Measurements from ENCODE around the gene HTT. TPM values are rescaled to one million over a fixed set of nuclear protein-coding genes. Genes with fewer than 3 reads are reported as not detected.

HTT gene
- total RNA-seq, 1 donor from 2014 or later: 25.9 TPM

DNA sequence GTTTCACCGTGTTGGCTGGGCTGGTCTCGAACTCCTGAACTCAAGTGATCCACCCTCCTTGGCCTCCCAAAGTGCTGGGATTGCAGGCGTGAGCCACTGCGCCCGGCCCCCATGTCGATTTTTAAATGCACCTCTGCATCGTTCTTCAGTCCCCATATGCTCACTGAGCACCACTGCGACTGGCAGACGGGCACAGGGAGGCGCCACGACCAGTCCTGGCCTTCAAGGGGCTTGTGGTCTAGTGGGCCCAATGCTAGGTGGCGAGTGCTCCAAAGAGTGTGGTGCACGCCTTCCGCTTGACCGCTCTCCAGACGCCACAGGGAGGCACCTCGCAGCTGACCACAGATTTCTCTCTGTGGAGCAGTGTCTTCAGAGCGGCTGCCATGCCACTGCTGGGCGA lies 162.8 kb downstream of the HTT start:
- DNase-seq (no peak), ATAC-seq (no peak)
- intact Hi-C loops (cut with micrococcal nuclease): no loop called here

DNA sequence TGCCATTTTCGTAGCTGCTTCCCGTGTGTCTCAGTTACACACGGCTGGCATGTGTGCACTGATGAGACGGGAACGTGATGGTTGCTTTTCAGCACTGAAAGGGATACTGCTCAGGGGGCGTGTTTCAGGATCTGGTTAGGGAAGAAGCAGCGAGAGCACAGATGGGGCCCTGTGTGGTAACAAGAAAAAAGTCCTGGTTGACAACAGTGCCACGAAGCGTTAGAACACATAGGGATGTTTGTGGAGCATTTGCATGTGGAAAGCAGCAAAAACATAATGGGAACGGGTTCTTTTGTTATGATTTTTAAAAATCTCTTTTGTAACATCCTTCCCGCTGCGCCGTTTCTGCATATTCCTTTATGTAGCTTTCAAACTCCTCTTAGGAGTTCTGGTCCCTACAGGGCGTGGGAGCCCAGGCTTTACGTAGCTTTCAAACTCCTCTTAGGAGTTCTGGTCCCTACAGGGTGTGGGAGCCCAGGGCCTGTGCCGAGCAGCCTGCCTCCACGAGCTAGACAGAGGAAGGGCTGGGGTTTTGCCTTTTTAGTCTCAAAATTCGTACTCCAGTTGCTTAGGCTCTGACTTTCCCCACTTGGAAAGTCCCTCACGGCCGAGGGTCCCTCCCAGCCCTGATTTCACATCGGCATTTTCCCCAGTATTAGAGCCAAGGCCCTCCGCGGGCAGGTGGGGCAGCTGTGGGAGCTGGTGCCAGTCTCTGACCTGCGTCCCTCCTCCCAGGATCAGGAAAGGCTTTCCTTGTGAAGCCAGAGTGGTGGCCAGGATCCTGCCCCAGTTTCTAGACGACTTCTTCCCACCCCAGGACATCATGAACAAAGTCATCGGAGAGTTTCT lies 163.5 kb downstream of the HTT start:
- DNase-seq: no peak
- intact Hi-C loops (cut with micrococcal nuclease): no loop called here

DNA sequence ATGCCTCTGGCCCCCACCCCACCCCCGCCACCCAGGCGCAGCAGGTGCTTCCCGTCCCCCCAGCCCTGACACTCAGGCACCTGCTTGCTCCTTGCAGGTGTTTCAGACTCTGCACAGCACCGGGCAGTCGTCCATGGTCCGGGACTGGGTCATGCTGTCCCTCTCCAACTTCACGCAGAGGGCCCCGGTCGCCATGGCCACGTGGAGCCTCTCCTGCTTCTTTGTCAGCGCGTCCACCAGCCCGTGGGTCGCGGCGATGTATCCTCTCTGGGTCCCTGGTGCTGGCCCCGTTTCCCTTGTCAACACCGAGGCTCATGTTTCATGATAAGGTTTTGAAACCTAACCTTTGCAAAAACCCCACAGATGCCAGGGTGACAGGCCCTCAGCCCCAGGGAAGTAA lies 164.2 kb downstream of the HTT start:
- intact Hi-C loops (cut with micrococcal nuclease): no loop called here
- ATAC-seq (no peak), DNase-seq (no peak)

More for the DNA sequence above, 163.5 kb downstream of the HTT start:
- ATAC-seq: no peak

DNA sequence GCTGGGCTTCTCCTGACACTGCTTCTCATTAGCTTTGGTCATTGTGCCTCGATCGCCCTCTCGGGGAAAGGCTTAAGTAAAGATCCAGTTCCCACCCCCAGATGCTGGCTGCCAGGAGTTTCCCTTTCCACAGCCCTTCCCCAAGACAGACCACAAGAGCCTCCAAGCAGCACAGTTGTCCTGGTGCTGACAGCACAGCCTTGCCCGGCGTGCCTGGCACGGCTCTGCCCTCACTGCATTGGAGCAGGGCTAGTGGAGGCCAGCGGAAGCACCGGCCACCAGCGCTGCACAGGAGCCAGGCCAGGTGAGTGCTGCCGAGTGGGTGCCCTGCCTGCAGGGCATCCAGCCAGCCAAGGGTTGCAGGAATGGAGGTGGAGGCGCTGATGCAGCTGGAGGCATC lies 164.8 kb downstream of the HTT start:
- no peak for ATAC-seq
- no peak for DNase-seq
- intact Hi-C loops (cut with micrococcal nuclease): no loop called here

DNA sequence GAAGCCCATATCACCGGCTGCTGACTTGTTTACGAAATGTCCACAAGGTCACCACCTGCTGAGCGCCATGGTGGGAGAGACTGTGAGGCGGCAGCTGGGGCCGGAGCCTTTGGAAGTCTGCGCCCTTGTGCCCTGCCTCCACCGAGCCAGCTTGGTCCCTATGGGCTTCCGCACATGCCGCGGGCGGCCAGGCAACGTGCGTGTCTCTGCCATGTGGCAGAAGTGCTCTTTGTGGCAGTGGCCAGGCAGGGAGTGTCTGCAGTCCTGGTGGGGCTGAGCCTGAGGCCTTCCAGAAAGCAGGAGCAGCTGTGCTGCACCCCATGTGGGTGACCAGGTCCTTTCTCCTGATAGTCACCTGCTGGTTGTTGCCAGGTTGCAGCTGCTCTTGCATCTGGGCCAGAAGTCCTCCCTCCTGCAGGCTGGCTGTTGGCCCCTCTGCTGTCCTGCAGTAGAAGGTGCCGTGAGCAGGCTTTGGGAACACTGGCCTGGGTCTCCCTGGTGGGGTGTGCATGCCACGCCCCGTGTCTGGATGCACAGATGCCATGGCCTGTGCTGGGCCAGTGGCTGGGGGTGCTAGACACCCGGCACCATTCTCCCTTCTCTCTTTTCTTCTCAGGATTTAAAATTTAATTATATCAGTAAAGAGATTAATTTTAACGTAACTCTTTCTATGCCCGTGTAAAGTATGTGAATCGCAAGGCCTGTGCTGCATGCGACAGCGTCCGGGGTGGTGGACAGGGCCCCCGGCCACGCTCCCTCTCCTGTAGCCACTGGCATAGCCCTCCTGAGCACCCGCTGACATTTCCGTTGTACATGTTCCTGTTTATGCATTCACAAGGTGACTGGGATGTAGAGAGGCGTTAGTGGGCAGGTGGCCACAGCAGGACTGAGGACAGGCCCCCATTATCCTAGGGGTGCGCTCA lies 165.8 kb downstream of the HTT start:
- ATAC-seq (no peak), DNase-seq (no peak)
- intact Hi-C loops (cut with micrococcal nuclease): no loop called here

DNA sequence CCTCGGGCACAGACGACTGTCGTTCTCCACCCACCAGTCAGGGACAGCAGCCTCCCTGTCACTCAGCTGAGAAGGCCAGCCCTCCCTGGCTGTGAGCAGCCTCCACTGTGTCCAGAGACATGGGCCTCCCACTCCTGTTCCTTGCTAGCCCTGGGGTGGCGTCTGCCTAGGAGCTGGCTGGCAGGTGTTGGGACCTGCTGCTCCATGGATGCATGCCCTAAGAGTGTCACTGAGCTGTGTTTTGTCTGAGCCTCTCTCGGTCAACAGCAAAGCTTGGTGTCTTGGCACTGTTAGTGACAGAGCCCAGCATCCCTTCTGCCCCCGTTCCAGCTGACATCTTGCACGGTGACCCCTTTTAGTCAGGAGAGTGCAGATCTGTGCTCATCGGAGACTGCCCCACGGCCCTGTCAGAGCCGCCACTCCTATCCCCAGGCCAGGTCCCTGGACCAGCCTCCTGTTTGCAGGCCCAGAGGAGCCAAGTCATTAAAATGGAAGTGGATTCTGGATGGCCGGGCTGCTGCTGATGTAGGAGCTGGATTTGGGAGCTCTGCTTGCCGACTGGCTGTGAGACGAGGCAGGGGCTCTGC lies 166.5 kb downstream of the HTT start:
- no peak for ATAC-seq
- DNase-seq: no peak
- intact Hi-C loops (cut with micrococcal nuclease): no loop called here

DNA sequence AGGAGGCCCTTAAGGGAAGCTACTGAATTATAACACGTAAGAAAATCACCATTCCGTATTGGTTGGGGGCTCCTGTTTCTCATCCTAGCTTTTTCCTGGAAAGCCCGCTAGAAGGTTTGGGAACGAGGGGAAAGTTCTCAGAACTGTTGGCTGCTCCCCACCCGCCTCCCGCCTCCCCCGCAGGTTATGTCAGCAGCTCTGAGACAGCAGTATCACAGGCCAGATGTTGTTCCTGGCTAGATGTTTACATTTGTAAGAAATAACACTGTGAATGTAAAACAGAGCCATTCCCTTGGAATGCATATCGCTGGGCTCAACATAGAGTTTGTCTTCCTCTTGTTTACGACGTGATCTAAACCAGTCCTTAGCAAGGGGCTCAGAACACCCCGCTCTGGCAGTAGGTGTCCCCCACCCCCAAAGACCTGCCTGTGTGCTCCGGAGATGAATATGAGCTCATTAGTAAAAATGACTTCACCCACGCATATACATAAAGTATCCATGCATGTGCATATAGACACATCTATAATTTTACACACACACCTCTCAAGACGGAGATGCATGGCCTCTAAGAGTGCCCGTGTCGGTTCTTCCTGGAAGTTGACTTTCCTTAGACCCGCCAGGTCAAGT lies 167.5 kb downstream of the HTT start:
- no peak for ATAC-seq
- no peak for DNase-seq
- intact Hi-C loops (cut with micrococcal nuclease): no loop called here

DNA sequence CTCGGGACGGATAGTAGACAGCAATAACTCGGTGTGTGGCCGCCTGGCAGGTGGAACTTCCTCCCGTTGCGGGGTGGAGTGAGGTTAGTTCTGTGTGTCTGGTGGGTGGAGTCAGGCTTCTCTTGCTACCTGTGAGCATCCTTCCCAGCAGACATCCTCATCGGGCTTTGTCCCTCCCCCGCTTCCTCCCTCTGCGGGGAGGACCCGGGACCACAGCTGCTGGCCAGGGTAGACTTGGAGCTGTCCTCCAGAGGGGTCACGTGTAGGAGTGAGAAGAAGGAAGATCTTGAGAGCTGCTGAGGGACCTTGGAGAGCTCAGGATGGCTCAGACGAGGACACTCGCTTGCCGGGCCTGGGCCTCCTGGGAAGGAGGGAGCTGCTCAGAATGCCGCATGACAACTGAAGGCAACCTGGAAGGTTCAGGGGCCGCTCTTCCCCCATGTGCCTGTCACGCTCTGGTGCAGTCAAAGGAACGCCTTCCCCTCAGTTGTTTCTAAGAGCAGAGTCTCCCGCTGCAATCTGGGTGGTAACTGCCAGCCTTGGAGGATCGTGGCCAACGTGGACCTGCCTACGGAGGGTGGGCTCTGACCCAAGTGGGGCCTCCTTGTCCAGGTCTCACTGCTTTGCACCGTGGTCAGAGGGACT lies 168.8 kb downstream of the HTT start:
- intact Hi-C loops (cut with micrococcal nuclease): no loop called here
- ATAC-seq (no peak), DNase-seq (no peak)

DNA sequence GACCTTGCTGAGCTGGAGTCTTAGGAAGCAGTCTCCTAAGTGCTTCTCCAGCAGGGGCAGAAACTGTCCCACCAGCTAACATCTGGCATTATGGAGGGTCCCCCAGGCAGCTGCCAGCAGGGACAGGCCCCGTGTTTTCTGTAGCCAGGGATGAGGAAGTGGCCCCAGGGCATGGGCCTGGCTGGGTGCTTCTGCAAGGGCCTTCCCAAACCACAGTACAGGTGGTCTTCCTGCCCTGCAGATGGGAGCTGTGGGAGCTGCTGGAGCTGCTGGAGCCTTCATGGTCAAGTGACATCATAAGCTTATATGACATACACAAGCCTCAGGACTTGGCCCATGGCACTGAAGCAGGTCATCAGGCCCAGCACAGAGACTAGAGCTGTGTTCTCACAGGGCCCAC lies 169.5 kb downstream of the HTT start:
- ATAC-seq: no peak

DNA sequence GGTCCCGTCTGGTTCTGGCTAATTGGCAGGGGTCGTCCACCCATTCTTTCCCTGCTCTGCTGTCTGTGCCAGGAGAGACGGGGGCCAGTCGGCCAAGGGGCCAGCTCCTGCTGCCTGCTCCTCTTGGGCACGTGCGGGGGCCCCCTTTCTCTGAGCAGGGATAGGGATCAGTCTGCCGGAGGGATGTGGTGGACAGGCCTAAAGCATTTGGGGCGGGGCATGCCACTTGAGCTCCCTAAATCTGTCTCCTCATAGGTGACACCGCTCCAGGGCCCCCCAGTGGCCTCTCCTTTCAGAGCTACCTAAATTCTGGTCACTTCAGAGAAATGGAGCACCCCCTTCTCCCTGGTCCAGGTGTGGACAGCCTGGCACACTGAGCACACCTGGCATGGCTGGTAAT lies 170.3 kb downstream of the HTT start:
- ATAC-seq (no peak), DNase-seq (no peak)
- intact Hi-C loops (cut with micrococcal nuclease): no loop called here

More for the DNA sequence above, 169.5 kb downstream of the HTT start:
- no peak for DNase-seq
- intact Hi-C loops (cut with micrococcal nuclease): no loop called here

DNA sequence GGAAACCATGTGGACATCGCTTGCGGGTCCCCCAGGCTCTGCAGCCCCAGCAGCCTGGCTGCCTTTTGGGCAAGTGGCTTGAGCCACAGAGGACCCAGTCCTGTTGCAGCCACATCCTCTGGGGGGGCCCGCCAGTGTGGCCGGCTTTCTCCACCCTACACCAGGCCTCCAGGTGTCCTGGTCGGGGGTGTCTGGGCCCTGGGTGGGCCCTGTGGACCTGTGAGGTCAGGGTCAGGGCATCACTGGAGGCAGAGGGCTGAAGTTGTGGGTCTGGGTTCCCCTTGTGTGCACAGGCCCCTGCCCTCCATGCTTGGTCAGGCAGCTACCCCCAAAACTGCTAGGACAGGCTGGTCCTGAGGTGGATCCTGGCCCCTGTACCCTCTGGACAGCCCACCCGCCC lies 171.2 kb downstream of the HTT start:
- no peak for DNase-seq
- intact Hi-C loops (cut with micrococcal nuclease): no loop called here

DNA sequence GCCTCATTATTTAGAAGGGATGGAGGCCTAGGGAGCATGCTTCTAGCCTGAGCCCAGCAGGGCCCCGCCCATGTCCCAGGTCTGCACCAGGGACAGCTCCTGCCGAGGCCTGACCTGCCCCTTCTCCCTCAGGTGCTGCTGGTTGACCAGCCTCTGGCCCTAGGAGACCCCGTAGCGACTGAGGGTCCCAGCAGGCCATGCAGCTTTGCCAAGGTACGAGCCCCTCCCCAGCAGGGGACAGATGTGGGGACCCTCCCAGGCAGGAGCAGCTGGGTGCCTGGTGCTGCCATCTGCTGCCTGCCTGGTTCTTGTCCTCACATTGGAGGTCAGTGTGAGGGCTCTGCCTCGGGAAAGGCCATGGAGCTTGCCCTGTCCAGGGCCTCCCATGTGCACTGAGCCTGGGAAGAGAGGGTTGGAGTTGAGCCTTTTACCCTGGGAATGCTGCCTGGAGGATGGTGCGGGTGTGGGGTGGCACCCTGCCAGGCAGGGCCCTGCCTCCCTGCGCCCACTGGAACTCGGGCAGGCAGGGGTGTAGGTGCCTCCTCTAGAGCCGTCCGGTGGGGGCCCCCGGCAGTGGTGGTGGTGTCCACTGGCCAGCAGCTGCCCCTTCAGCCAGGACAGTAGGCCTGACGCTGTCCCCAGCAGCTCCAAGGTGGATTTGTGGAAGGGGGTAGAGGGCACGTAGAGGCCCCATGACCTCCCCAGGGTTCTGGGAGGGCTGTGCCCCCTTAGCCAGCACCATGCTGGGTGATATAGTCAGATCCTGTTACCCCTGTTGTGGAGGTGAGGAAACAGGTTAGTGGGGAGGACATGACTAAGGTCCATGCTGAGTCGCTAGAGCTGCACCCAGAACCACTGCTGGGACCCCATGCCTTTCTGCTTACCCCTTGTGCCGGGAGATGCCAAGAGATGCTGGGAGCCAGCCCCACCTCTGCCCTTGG lies 172.2 kb downstream of the HTT start:
- intact Hi-C loops (cut with micrococcal nuclease): no loop called here
- ATAC-seq (no peak), DNase-seq (no peak)

More for the DNA sequence above, 171.2 kb downstream of the HTT start:
- ATAC-seq: no peak

DNA sequence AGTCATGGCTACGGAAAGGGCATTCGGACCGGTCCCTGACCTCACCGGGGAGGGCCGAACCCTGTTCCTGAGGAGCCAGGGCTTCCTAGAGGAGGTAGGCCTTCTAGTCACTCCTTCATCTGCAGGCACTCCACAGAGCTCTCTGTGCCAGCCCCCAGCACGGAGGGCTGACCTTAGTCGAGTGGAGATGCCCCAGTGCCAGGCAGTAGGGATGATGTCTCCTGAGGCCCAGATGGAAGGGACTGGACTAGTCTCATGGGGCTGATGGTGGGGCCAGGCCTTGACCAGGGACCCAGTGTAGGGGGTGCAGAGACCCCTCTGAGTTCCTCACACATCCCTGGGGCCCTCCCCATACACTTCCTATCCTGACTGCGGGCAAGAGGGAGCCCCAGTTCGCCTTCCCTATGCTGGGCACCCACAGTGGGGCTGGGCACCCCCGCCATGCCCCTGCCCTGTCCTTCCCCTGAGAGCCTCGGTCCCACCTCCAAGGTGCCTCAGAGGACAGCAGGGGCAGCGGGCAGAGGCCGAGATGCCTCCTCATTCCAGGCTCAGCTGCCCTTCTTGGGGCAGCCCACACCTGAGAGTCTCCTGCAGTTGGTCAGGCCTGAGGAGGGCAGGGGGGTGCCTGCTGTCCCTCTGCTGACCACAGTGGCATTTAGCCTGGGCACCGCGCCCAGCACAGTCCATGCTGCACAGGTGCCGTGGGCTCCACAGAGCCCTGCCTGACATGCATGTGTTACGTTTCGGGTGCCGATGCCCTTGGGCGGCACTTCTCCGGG lies 173.1 kb downstream of the HTT start:
- ATAC-seq (no peak), DNase-seq (no peak)
- intact Hi-C loops (cut with micrococcal nuclease): no loop called here

DNA sequence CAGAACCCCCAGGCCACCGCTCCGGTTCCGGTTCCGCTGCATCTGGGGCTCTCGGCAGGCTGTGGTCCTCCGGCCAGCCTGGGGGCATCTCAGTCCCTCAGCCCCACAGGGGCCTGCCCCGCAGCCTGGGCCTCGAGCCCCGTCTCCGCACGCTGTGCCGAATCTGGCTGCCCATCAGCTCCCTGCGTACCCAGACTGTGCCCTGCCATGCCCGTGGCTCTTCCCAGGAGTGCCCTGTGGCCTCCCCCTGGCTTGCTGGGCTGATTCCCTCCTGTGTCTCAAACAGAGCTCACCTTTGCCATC lies 173.6 kb downstream of the HTT start:
- no peak for DNase-seq
- ATAC-seq: no peak
- intact Hi-C loops (cut with micrococcal nuclease): no loop called here

DNA sequence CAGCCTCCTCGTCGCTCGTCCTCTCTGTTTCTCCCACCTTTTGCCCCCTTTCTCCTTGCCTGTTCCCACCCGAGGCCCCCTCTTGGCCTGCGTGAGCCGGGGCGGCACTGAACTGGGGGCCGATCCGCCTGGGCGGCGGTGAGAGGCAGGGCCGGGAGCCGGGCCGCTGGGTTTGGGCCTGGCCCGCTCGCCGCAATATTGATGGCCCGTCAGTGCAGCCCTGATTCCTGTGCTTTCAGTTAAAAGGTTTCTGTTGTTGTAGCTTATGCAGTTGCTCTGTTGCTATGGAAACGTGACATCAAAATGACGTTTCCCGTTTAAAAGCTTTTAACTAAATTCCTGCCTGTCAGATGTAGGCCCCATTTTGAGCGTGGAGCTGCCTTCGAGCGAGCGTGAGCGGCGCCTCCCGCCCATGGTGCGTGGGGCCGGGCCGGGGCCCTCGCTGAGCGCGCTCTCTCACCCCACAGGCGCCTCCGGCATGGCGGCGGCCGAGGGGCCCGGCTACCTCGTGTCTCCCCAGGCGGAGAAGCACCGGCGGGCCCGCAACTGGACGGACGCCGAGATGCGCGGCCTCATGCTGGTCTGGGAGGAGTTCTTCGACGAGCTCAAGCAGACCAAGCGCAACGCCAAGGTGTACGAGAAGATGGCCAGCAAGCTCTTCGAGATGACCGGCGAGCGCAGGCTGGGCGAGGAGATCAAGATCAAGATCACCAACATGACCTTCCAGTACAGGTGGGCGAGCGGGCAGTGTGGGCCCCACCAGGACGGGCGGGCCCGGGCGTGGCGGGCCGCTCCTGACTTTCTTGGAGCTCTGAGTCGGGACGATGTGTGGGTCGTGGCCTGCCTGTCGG lies 174.6 kb downstream of the HTT start, which contains the start of gene MSANTD1:
TSS of gene MSANTD1 (plus strand) at position 349 of the 851 bp plus-strand sequence. CDS start at position 413, 64 bp downstream.
- ATAC-seq: no peak
- DNase-seq: no peak
- intact Hi-C loops (cut with micrococcal nuclease): no loop called here

DNA sequence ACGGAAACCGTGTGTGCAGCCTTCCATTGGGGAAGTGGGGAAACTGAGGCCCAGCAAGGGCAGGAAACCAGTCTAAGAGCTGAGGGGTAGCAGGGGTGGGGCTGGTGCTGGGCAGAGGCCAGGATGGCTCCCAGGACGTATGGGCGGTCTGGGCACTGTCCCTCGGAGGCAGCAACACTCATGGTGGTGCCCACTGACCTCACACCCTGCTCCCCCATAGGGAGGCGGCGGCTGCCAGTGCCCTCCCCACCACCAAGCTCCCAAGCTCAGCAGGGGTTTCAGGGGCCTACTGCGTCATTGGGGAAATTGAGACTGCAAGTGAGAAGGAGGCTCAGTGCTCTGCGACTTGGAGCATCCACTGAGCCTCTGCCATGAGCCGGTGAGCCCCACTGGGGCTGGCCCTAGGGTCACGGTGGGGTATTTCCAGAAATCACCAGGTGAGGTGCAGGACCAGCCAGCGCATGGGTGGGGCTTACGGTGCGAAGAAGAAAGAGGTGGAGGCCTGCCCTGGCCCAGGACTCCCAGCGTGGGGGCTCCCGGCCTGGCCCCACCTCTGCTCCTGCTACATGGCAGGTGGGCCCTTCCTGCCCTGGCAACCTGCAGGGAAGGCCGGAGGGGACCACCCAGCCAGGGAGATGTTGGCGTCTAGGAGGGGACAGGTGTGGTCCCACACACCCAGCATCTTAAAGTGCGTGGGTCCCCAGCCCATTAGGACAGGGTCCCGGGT lies 175.4 kb downstream of the HTT start:
- no peak for DNase-seq
- intact Hi-C loops (cut with micrococcal nuclease): no loop called here
- no peak for ATAC-seq

All from left ventricle myocardium superior (tissue), 1 donor.